NT2/D1 (cell line): Measurements from ENCODE around the gene ACAP2.

ENCODE experiments used
- SUZ12 ChIP-seq: IDR thresholded peaks from 2 replicates; pipeline ENCODE4 v1.6.1; 2011; ENCODE audit not compliant: insufficient read length, insufficient read depth; ENCODE audit errors: extremely low read depth
- YY1 ChIP-seq: IDR thresholded peaks from 2 replicates; pipeline ENCODE4 v1.6.1; 2011; ENCODE audit not compliant: insufficient read length, insufficient read depth
- ZNF274 ChIP-seq: IDR thresholded peaks from 2 replicates; pipeline ENCODE4 v1.6.1; 2011; ENCODE audit warnings: mild to moderate bottlenecking, low read depth, low read length

GRCh38 chr3:195245531-195245951 is 197.3 kb downstream of the ACAP2 start:
- TF ChIP-seq YY1 (no peak), ZNF274 (no peak), SUZ12 (no peak)
